GM21447 (cell line): ENCODE results near the gene PLCB2.

Experiments used
- ATAC-seq: cut with Tn5 transposase; IDR thresholded peaks from one replicate; pipeline ENCODE4 v1.9.1; 2021; ENCODE audit not compliant: unreplicated experiment

Gene PLCB2

DNA sequence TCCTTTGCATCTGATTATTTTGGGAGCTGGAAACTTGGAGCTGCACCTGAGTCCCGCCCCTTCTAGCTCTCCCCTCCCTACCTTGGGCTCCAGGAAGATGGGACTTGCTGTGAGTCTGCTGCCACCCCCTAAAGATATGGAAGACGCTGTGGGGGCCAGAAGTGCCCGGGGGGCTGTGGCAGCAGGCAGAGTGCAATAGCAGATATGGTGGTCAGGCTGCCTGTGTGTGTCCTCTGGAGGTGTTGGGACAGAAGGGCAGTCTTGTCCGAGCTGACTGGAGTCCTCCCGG is 68.4 kb downstream of the PLCB2 start:
- no peak for ATAC-seq

DNA sequence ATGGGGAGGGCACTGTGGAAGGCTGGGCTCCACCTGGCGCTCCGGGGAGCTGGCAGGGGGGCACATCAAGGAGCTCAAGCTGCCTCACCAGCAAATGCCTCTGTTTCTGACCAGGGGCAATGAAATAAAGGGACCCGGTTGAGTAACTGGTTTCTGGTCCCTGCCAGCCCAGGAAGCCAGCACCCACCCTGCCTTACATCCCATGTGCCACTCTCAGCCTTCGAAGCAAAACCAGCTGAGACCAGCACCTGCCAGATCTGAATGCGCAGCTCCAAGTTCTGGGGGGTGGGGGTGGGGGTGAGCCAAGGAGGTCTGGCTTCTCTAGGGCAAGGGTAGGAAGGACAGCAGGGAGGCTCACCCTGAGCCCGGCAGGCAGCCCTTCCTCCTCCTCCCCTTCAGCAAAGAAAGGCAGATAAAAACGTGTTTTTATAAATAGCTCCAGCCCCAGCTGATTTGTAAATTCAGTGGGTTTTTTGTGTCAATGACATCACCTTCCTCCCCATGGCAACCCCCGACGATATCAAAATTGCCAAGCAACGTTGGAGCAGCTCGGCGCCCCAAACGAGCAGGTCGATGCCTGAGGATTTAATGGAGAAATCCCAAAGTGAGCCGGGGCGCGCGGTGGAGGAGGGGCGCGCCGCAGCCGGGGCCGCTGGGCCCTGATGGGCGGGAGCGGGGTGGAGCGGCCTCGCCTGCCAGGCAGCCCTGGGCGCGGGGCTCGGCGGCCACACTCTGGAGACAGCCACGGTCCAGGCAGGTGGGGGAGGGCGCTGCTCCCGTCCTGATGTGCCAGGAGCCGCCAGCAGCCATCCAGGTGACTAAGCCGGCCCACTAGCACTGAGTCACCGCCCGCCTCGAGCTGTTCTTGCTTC is 69.0 kb downstream of the PLCB2 start, which contains the start of gene PAK6:
Gene PAK6, plus strand, starts transcription at position 532 of the 872 bp plus-strand sequence. CDS start 25,723 bp downstream, outside the sequence.
- ATAC-seq: no peak
